ENCODE measurements around the gene KRI1. TPM values are rescaled to one million over a fixed set of nuclear protein-coding genes. Genes with fewer than 3 reads are reported as not detected.
A peak's percentile ranks its signal among the peaks of the same experiment; 100 is the strongest.
"Not testable (repeated sequence)": the region's sequence is repeated elsewhere in the genome, so short reads cannot be mapped to it uniquely, and the experiment has no call there.

Gene KRI1
- total RNA-seq, 1 experiment from 2014 or later: 24.5 TPM

GRCh38 chr19:10575011-10575716 is 9.4 kb upstream of the KRI1 start:
- H3K79me2 ChIP-seq (ENCODE audit: low read depth): no peaks in the 10 kb centered on the region
- H4K20me1 ChIP-seq (ENCODE audit: insufficient read depth): peaks cover 4% of the 10 kb centered on the region
- ChIA-PET CTCF (no interaction called here), POLR2A (ENCODE audit: unreplicated experiment) (no interaction called here)
- DNase-seq: no peak
- H3K4me2 ChIP-seq: no peak overlapping the region
- H3K27me3 ChIP-seq (ENCODE audit: insufficient read depth, low read depth): no peaks in the 10 kb centered on the region
- H3K4me3 ChIP-seq: no peak overlapping the region
- H3K9me2 ChIP-seq (ENCODE audit: insufficient read depth): no peaks in the 10 kb centered on the region
- no peaks in the 10 kb centered on the region for H3K4me1 ChIP-seq (replicated peaks; ENCODE audit: insufficient read depth)
- intact Hi-C loops (cut with micrococcal nuclease; ENCODE audit: unreplicated experiment): loop anchor here (10.0 kb wide), 1 partner anchor 640 kb away; the partner anchor contains the start of gene OLFM2
- TF ChIP-seq, protein P1, sequence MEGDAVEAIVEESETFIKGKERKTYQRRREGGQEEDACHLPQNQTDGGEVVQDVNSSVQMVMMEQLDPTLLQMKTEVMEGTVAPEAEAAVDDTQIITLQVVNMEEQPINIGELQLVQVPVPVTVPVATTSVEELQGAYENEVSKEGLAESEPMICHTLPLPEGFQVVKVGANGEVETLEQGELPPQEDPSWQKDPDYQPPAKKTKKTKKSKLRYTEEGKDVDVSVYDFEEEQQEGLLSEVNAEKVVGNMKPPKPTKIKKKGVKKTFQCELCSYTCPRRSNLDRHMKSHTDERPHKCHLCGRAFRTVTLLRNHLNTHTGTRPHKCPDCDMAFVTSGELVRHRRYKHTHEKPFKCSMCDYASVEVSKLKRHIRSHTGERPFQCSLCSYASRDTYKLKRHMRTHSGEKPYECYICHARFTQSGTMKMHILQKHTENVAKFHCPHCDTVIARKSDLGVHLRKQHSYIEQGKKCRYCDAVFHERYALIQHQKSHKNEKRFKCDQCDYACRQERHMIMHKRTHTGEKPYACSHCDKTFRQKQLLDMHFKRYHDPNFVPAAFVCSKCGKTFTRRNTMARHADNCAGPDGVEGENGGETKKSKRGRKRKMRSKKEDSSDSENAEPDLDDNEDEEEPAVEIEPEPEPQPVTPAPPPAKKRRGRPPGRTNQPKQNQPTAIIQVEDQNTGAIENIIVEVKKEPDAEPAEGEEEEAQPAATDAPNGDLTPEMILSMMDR (conservative IDR thresholded peaks at IDR 0.05): no peak
- TF ChIP-seq EZH2 (IDR thresholded peaks at IDR 0.05; ENCODE audit: low read depth): no peak
- peaks cover 46% of the 10 kb centered on the region for H3F3A ChIP-seq (ENCODE audit: insufficient read depth, low read depth)
- H2AFZ ChIP-seq: no peak overlapping the region
- no peak overlapping the region for H3K27ac ChIP-seq
- peaks cover 14% of the 10 kb centered on the region for H3K36me3 ChIP-seq (ENCODE audit: low read depth)
- TSS peak; percentile 20 for BruUV-seq (replicated peaks)
- H3K9me3 ChIP-seq (ENCODE audit: insufficient read depth, low read depth): no peaks in the 10 kb centered on the region

DNA sequence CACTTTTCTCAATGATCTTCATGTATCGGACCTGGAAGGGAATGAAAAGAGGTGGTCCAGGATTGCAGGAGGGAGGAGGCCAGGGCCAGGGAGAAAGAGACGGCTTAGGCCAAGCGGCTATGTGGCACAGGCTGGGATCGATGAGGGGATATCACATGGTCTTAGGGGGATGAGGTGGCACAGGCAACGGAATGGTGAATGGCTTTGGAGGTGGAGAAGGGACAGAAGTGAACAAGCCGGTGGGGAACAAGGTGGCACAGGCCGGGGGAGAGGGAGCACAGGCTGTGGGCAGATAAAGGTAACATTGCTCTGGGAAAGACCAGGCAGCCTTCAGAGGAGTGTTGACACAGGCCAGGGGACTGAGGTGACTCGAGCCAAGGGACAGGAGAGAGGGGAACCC is 8.7 kb upstream of the KRI1 start:
- Histone ChIP-seq H3K4me1 (replicated peaks; ENCODE audit: insufficient read depth) (peaks cover 7% of the 10 kb centered on the region), H3K27ac (no peak overlapping the region)

GRCh38 chr19:10573793-10574192 is 8.0 kb upstream of the KRI1 start:
- H3K27me3 ChIP-seq (ENCODE audit: insufficient read depth, low read depth); H4K20me1 ChIP-seq (ENCODE audit: insufficient read depth); H2AFZ ChIP-seq; POLR2A ChIA-PET (ENCODE audit: unreplicated experiment); H3K9me3 ChIP-seq (ENCODE audit: insufficient read depth, low read depth); H3K4me1 ChIP-seq (replicated peaks; ENCODE audit: insufficient read depth); H3K27ac ChIP-seq; H3K4me2 ChIP-seq; H3K79me2 ChIP-seq (ENCODE audit: low read depth); H3K9me2 ChIP-seq (ENCODE audit: insufficient read depth); H3K4me3 ChIP-seq; H3K36me3 ChIP-seq (ENCODE audit: low read depth); DNase-seq: not testable (repeated sequence)
- CTCF ChIA-PET: interaction anchor here (0.5 to 1.3 kb wide), 2 partner anchors 47 to 74 kb away, joined by 6 to 27 read pairs; no protein-coding TSS in a partner anchor
- intact Hi-C loops (cut with micrococcal nuclease; ENCODE audit: unreplicated experiment): loop anchor here (10.0 kb wide), 1 partner anchor 639 kb away; the partner anchor contains the start of gene OLFM2
- TSS peak; percentile 5 for BruUV-seq (replicated peaks)
- peaks cover 46% of the 10 kb centered on the region for H3F3A ChIP-seq (ENCODE audit: insufficient read depth, low read depth)

More for the DNA sequence above, 8.7 kb upstream of the KRI1 start:
- Histone ChIP-seq H3K79me2 (ENCODE audit: low read depth) (no peaks in the 10 kb centered on the region), H4K20me1 (ENCODE audit: insufficient read depth) (peaks cover 4% of the 10 kb centered on the region), H3F3A (ENCODE audit: insufficient read depth, low read depth) (peaks cover 45% of the 10 kb centered on the region), H3K9me3 (ENCODE audit: insufficient read depth, low read depth) (no peaks in the 10 kb centered on the region), H2AFZ (no peak overlapping the region), H3K9me2 (ENCODE audit: insufficient read depth) (no peaks in the 10 kb centered on the region), H3K4me2 (no peak overlapping the region), H3K36me3 (ENCODE audit: low read depth) (peaks cover 8% of the 10 kb centered on the region; the same call in 1 of the 2 replicates), H3K4me3 (no peak overlapping the region), H3K27me3 (ENCODE audit: insufficient read depth, low read depth) (no peaks in the 10 kb centered on the region)
- CTCF ChIA-PET: no interaction called here
- POLR2A ChIA-PET (ENCODE audit: unreplicated experiment): no interaction called here
- DNase-seq: no peak
- intact Hi-C loops (cut with micrococcal nuclease; ENCODE audit: unreplicated experiment): loop anchor here (10.0 kb wide), 1 partner anchor 640 kb away; the partner anchor contains the start of gene OLFM2
- no peak for TF ChIP-seq EZH2 (IDR thresholded peaks at IDR 0.05; ENCODE audit: low read depth)
- TF ChIP-seq, protein P1 (conservative IDR thresholded peaks at IDR 0.05): no peak
- no TSS peak for BruUV-seq (replicated peaks)
